ENCODE measurements around the gene SFXN2. TPM values are rescaled to one million over a fixed set of nuclear protein-coding genes. Genes with fewer than 3 reads are reported as not detected.

The SFXN2 gene
- total RNA-seq, 2 experiments from 2014 or later = 38.1 to 45.1 TPM

- Histone ChIP-seq H2AFZ (ENCODE audit: low read length) (no peak overlapping the region), H4K20me1 (ENCODE audit: insufficient read depth, low read length) (no peaks in the 10 kb centered on the region), H3K4me1 (ENCODE audit: insufficient read depth, low read length, poor library complexity, severe bottlenecking) (no peaks in the 10 kb centered on the region), H3K27ac (ENCODE audit: low read depth, low read length, poor library complexity, severe bottlenecking) (no peak overlapping the region), H3K4me2 (ENCODE audit: low read length) (no peak overlapping the region), H3K79me2 (ENCODE audit: insufficient read depth, low read depth, low read length) (no peaks in the 10 kb centered on the region), H3K9me3 (ENCODE audit: low read length) (no peaks in the 10 kb centered on the region), H3K36me3 (ENCODE audit: insufficient read depth, low read length) (no peaks in the 10 kb centered on the region), H3K9me2 (ENCODE audit: insufficient read depth, low read length) (no peaks in the 10 kb centered on the region), H3K4me3 (ENCODE audit: low read depth, low read length, poor library complexity, severe bottlenecking) (no peak overlapping the region)
- ChIA-PET CTCF (ENCODE audit: unreplicated experiment) (no interaction called here), POLR2A (no interaction called here)
- no peak for TF ChIP-seq CTCF (conservative IDR thresholded peaks at IDR 0.05; ENCODE audit: low read length)
- no peak for TF ChIP-seq EZH2phosphoT487 (IDR thresholded peaks at IDR 0.05; ENCODE audit: borderline replicate concordance, low read depth, low read length)
- no peak for DNase-seq (ENCODE audit: low spot score)
- no TSS peak for BruUV-seq (replicated peaks)
- intact Hi-C loops (cut with micrococcal nuclease; ENCODE audit: unreplicated experiment) = no loop called here
Measured at GRCh38 chr10:102770792-102771191, 56.4 kb downstream of the SFXN2 start.

- Histone ChIP-seq H3K4me3 (ENCODE audit: low read depth, low read length, poor library complexity, severe bottlenecking) (no peak overlapping the region), H2AFZ (ENCODE audit: low read length) (no peak overlapping the region), H3K9me3 (ENCODE audit: low read length) (no peaks in the 10 kb centered on the region), H3K36me3 (ENCODE audit: insufficient read depth, low read length) (no peaks in the 10 kb centered on the region), H3K79me2 (ENCODE audit: insufficient read depth, low read depth, low read length) (no peaks in the 10 kb centered on the region), H3K4me1 (ENCODE audit: insufficient read depth, low read length, poor library complexity, severe bottlenecking) (no peaks in the 10 kb centered on the region), H3K9me2 (ENCODE audit: insufficient read depth, low read length) (no peaks in the 10 kb centered on the region), H3K27ac (ENCODE audit: low read depth, low read length, poor library complexity, severe bottlenecking) (no peak overlapping the region), H3K4me2 (ENCODE audit: low read length) (no peak overlapping the region), H4K20me1 (ENCODE audit: insufficient read depth, low read length) (no peaks in the 10 kb centered on the region)
- no peak for TF ChIP-seq CTCF (conservative IDR thresholded peaks at IDR 0.05; ENCODE audit: low read length)
- TF ChIP-seq EZH2phosphoT487 (IDR thresholded peaks at IDR 0.05; ENCODE audit: borderline replicate concordance, low read depth, low read length) = no peak
- ChIA-PET POLR2A (no interaction called here), CTCF (ENCODE audit: unreplicated experiment) (no interaction called here)
- intact Hi-C loops (cut with micrococcal nuclease; ENCODE audit: unreplicated experiment) = no loop called here
- BruUV-seq (replicated peaks) = no TSS peak
- no peak for DNase-seq (ENCODE audit: low spot score)
Measured at GRCh38 chr10:102773320-102773719, 58.9 kb downstream of the SFXN2 start.

- ChIA-PET POLR2A (no interaction called here), CTCF (ENCODE audit: unreplicated experiment) (no interaction called here)
- Histone ChIP-seq H3K4me1 (ENCODE audit: insufficient read depth, low read length, poor library complexity, severe bottlenecking) (no peaks in the 10 kb centered on the region), H2AFZ (ENCODE audit: low read length) (no peak overlapping the region), H4K20me1 (ENCODE audit: insufficient read depth, low read length) (no peaks in the 10 kb centered on the region), H3K79me2 (ENCODE audit: insufficient read depth, low read depth, low read length) (no peaks in the 10 kb centered on the region), H3K27ac (ENCODE audit: low read depth, low read length, poor library complexity, severe bottlenecking) (no peak overlapping the region), H3K36me3 (ENCODE audit: insufficient read depth, low read length) (no peaks in the 10 kb centered on the region), H3K4me2 (ENCODE audit: low read length) (no peak overlapping the region), H3K9me3 (ENCODE audit: low read length) (no peaks in the 10 kb centered on the region), H3K4me3 (ENCODE audit: low read depth, low read length, poor library complexity, severe bottlenecking) (no peak overlapping the region), H3K9me2 (ENCODE audit: insufficient read depth, low read length) (no peaks in the 10 kb centered on the region)
- DNase-seq (ENCODE audit: low spot score) = no peak
- intact Hi-C loops (cut with micrococcal nuclease; ENCODE audit: unreplicated experiment) = no loop called here
- TF ChIP-seq EZH2phosphoT487 (IDR thresholded peaks at IDR 0.05; ENCODE audit: borderline replicate concordance, low read depth, low read length) (no peak), CTCF (conservative IDR thresholded peaks at IDR 0.05; ENCODE audit: low read length) (no peak)
- BruUV-seq (replicated peaks) = no TSS peak
Measured at GRCh38 chr10:102773986-102774385, 59.5 kb downstream of the SFXN2 start.
